ENCODE results near the gene RPL18.

Gene RPL18

GRCh38 chr19:48616041-48616436, 2.9 kb downstream of the RPL18 start:
- no peak for TF ChIP-seq CTCF (IDR thresholded peaks at IDR 0.05; ENCODE audit: borderline replicate concordance, insufficient read depth, low read depth, low read length)
- no peak overlapping the region for H3K4me3 ChIP-seq (ENCODE audit: low read depth, low read length)

- H3K4me3 ChIP-seq (ENCODE audit: low read depth, low read length) = no peak overlapping the region
- no peak for TF ChIP-seq CTCF (IDR thresholded peaks at IDR 0.05; ENCODE audit: borderline replicate concordance, insufficient read depth, low read depth, low read length)
Measured at GRCh38 chr19:48615231-48616040, 3.5 kb downstream of the RPL18 start.

- TF ChIP-seq CTCF (IDR thresholded peaks at IDR 0.05; ENCODE audit: borderline replicate concordance, insufficient read depth, low read depth, low read length) = no peak
- no peak within 1 kb of the TSS for H3K4me3 ChIP-seq (ENCODE audit: low read depth, low read length)
Measured at GRCh38 chr19:48614436-48615230, 4.3 kb downstream of the RPL18 start, which contains the start of gene FAM83E. Gene FAM83E (minus strand): TSS chr19:48615076. CDS start chr19:48613372, 1,704 bp downstream.

- H3K4me3 ChIP-seq (ENCODE audit: low read depth, low read length) = no peak overlapping the region
- TF ChIP-seq CTCF (IDR thresholded peaks at IDR 0.05; ENCODE audit: borderline replicate concordance, insufficient read depth, low read depth, low read length) = no peak
Measured at GRCh38 chr19:48613852-48614435, 5.0 kb downstream of the RPL18 start.

- H3K4me3 ChIP-seq (ENCODE audit: low read depth, low read length) = no peak overlapping the region
- no peak for TF ChIP-seq CTCF (IDR thresholded peaks at IDR 0.05; ENCODE audit: borderline replicate concordance, insufficient read depth, low read depth, low read length)
Measured at GRCh38 chr19:48613024-48613851, 5.7 kb downstream of the RPL18 start.

GRCh38 chr19:48611872-48612271, 7.1 kb downstream of the RPL18 start:
- TF ChIP-seq CTCF (IDR thresholded peaks at IDR 0.05; ENCODE audit: borderline replicate concordance, insufficient read depth, low read depth, low read length) = no peak
- no peak overlapping the region for H3K4me3 ChIP-seq (ENCODE audit: low read depth, low read length)

Measured in GM12875 (cell line).